ENCODE measurements around the gene FKBP2. TPM values are rescaled to one million over a fixed set of nuclear protein-coding genes. Genes with fewer than 3 reads are reported as not detected.

FKBP2 gene
- total RNA-seq, 1 donor from 2014 or later: 36.6 TPM

DNA sequence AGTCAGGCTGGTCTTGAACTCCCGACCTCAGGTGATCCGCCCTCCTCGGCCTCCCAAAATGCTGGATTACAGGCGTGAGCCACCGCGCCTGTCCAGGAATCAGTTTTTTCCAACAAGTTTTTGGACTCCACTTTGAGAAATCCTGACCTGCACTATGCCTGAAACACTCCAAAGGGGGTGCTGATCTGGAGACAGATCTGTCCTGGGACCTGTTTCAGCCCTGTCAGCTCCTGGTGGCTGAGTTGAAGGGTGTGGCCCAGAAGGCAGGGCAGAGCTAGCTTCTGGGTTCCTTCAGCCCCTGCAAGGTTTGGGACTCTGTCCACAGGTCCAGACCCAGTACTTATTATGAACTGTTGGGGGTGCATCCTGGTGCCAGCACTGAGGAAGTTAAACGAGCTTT lies 9.3 kb upstream of the FKBP2 start:
- H3K4me1 Mint-ChIP-seq (ENCODE audit: low read depth): peaks cover 29% of the 10 kb centered on the region
- H3K9me3 Mint-ChIP-seq: no peaks in the 10 kb centered on the region
- H3K4me3 Mint-ChIP-seq (ENCODE audit: low read depth): peak overlapping the region; percentile 84
- H3K27ac Mint-ChIP-seq: no peak overlapping the region
- H3K27me3 Mint-ChIP-seq (ENCODE audit: low read depth): no peaks in the 10 kb centered on the region
- H3K36me3 Mint-ChIP-seq (ENCODE audit: low read depth): peaks cover 6% of the 10 kb centered on the region
- no peak for DNase-seq (ENCODE audit: low spot score)
- intact Hi-C loops (cut with micrococcal nuclease): no loop called here

DNA sequence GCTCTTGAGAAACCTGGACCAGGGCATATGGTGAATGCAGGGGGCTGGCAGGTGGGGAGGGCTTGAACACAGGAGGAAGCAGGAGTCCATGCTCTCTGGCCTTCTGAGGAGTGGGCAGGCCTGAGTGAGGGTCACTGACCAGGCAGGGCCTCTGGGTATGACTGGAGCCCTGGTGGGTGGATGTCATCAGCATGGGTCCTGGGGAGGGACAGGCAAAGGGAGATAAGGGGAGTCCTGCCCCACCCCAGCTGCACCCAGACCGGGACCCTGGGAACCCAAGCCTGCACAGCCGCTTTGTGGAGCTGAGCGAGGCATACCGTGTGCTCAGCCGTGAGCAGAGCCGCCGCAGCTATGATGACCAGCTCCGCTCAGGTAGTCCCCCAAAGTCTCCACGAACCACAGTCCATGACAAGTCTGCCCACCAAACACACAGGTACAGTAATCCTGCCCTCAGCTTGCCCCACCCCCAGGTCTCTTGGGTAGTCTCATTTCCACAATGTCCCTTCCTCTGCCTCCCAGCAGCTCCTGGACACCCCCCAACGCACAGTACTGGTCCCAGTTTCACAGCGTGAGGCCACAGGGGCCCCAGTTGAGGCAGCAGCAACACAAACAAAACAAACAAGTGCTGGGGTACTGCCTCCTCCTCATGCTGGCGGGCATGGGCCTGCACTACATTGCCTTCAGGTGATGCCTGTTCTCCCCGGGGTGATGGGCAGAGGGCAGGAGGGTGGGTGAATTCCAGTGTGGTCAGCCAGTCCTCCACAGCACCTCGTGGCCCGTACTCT lies 8.5 kb upstream of the FKBP2 start:
- Mint-ChIP-seq H3K36me3 (ENCODE audit: low read depth) (peaks cover 13% of the 10 kb centered on the region), H3K9me3 (no peaks in the 10 kb centered on the region), H3K4me3 (ENCODE audit: low read depth) (peak overlapping the region; percentile 84), H3K4me1 (ENCODE audit: low read depth) (peaks cover 26% of the 10 kb centered on the region), H3K27ac (peak overlapping the region; percentile 36), H3K27me3 (ENCODE audit: low read depth) (no peaks in the 10 kb centered on the region)
- intact Hi-C loops (cut with micrococcal nuclease): no loop called here
- DNase-seq (ENCODE audit: low spot score): no peak

DNA sequence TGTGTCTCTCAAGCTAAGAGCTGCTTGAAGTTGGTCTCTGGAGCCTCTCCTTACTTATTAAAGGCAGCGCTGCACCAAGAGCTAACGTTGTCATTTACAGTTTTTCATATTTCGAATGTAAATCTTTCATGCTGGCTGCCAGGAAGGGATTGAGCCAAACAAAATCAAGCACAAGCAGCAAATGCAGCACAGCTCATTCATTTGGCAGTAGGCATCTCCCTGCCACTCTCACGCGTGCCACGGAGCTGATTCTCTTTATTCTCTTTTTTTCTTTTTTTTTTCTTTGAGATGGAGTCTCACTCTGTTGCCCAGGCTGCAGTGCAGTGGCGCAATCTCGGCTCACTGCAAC lies 8.0 kb upstream of the FKBP2 start:
- intact Hi-C loops (cut with micrococcal nuclease): no loop called here
- H3K27me3 Mint-ChIP-seq (ENCODE audit: low read depth): no peaks in the 10 kb centered on the region
- H3K4me1 Mint-ChIP-seq (ENCODE audit: low read depth): peaks cover 22% of the 10 kb centered on the region
- H3K27ac Mint-ChIP-seq: peak overlapping the region; percentile 36
- no peak for DNase-seq (ENCODE audit: low spot score)
- H3K9me3 Mint-ChIP-seq: no peaks in the 10 kb centered on the region
- peaks cover 18% of the 10 kb centered on the region for H3K36me3 Mint-ChIP-seq (ENCODE audit: low read depth)
- peak overlapping the region; percentile 72 for H3K4me3 Mint-ChIP-seq (ENCODE audit: low read depth)

DNA sequence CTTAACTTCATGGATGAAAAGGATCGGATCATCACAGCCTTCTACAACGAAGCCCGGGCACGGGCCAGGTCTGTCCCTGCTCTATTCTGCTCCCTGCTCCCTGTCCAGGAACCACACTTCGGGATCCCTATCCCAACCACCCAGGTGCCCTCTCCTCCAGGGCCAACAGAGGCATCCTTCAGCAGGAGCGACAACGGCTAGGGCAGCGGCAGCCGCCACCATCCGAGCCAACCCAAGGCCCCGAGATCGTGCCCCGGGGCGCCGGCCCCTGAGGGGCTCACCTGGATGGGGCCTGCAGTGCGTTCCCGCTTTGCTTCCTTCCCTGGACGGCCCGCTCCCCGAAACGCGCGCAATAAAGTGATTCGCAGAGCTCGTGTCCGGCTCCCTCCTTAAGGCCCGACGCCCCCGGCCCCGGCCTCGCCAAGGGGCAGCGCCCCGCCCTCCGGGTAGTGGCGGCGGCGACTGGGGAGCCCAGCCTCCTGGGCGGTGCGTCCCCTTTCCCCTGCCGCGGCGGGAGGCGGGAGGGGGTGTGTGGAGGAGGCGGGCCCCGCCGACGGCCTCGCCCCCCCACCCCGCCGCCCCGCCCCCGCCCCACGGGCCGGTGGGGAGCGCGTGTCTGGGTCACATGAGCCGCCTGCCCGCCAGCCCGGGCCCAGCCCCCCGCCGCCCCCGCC lies 6.8 kb upstream of the FKBP2 start, which contains the start of gene VEGFB:
TSS of gene VEGFB (plus strand) at position 672 of the 674 bp plus-strand sequence. CDS start 250 bp downstream, outside the sequence.
- peak; percentile 71 for DNase-seq (ENCODE audit: low spot score)
- Mint-ChIP-seq H3K9me3 (no peaks in the 10 kb centered on the region), H3K4me3 (ENCODE audit: low read depth) (peak within 1 kb of the TSS; percentile 85), H3K27ac (peak within 1 kb of the TSS; percentile 60), H3K36me3 (ENCODE audit: low read depth) (peaks cover 27% of the 10 kb centered on the region), H3K4me1 (ENCODE audit: low read depth) (peaks cover 20% of the 10 kb centered on the region), H3K27me3 (ENCODE audit: low read depth) (no peaks in the 10 kb centered on the region)
- intact Hi-C loops (cut with micrococcal nuclease): no loop called here

DNA sequence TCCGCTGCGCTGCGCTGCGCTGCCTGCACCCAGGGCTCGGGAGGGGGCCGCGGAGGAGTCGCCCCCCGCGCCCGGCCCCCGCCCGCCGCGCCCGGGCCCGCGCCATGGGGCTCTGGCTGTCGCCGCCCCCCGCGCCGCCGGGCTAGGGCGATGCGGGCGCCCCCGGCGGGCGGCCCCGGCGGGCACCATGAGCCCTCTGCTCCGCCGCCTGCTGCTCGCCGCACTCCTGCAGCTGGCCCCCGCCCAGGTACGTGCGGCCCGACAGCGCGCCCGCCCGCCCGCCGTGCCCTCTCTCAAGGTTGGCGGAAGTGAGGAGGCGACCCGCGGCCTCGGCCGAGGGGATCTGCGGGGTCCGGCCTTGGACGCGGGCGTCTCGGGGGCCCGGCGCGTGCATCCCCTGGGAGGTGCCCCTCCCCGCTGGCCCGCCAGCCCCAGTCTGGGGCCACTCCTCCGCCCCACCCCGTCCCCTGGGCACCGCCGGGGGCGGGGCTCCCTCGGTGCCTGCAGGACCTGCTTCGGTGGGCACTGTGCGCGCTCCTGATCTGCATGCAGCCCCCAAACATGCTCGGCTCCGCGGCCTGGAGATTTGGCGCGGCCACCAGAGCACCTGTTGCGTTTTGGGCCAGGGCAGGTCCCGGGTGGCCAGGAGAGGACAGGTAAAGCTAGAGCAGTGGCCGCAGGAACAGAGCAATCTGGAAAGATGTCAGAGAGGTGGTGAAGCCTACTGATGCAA lies 6.1 kb upstream of the FKBP2 start:
- Mint-ChIP-seq H3K27ac (peak overlapping the region; percentile 60), H3K36me3 (ENCODE audit: low read depth) (peaks cover 27% of the 10 kb centered on the region), H3K9me3 (no peaks in the 10 kb centered on the region), H3K27me3 (ENCODE audit: low read depth) (no peaks in the 10 kb centered on the region), H3K4me3 (ENCODE audit: low read depth) (peak overlapping the region; percentile 85), H3K4me1 (ENCODE audit: low read depth) (peaks cover 14% of the 10 kb centered on the region)
- intact Hi-C loops (cut with micrococcal nuclease): no loop called here
- peak; percentile 43 for DNase-seq (ENCODE audit: low spot score)

DNA sequence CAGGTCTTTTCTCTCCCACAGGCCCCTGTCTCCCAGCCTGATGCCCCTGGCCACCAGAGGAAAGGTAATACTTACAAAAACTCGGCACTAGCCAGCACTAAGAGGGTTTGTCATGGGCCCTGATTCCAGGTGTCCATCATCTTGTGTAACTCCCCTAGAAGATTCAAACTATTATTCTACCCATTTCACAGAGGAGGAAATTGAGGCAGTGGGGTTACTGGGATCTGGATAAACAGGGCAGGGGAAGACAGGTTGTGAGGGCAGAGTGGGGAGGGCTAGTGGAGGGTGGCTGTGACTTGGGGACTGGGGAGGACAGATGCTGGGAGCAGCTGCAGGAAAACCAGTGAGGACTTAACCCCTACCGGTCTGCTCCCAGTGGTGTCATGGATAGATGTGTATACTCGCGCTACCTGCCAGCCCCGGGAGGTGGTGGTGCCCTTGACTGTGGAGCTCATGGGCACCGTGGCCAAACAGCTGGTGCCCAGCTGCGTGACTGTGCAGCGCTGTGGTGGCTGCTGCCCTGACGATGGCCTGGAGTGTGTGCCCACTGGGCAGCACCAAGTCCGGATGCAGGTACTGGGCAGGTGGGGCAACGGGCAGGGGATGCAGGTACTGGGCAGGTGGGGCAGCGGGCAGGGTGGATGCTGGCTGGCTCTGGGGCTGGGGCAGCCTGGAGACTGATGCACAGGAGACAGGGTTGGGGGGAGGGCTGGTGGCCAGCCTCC lies 5.3 kb upstream of the FKBP2 start:
- DNase-seq (ENCODE audit: low spot score): no peak
- Mint-ChIP-seq H3K27me3 (ENCODE audit: low read depth) (no peaks in the 10 kb centered on the region), H3K9me3 (no peaks in the 10 kb centered on the region), H3K4me3 (ENCODE audit: low read depth) (peak overlapping the region; percentile 85), H3K36me3 (ENCODE audit: low read depth) (peaks cover 32% of the 10 kb centered on the region), H3K27ac (no peak overlapping the region), H3K4me1 (ENCODE audit: low read depth) (peaks cover 18% of the 10 kb centered on the region)
- intact Hi-C loops (cut with micrococcal nuclease): no loop called here

DNA sequence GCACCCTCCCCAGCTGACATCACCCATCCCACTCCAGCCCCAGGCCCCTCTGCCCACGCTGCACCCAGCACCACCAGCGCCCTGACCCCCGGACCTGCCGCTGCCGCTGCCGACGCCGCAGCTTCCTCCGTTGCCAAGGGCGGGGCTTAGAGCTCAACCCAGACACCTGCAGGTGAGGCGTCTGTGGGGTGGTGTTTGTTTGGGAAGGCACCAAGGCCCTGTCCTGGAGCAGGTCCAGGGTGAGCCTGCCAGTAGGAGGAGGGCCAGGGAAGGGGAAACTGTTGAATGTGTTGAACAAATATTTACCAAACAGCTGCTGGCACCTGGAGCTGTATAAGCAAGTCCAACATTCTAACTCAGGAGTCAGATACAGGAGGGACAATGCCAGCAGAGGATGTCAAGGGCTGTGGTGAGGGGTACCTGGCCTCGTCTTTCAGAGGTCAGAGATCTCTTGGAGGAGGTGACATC lies 3.4 kb upstream of the FKBP2 start:
- no peak for DNase-seq (ENCODE audit: low spot score)
- Mint-ChIP-seq H3K27ac (no peak overlapping the region), H3K4me1 (ENCODE audit: low read depth) (peaks cover 19% of the 10 kb centered on the region), H3K27me3 (ENCODE audit: low read depth) (no peaks in the 10 kb centered on the region), H3K4me3 (ENCODE audit: low read depth) (peak overlapping the region; percentile 13), H3K9me3 (no peaks in the 10 kb centered on the region), H3K36me3 (ENCODE audit: low read depth) (peaks cover 36% of the 10 kb centered on the region)
- intact Hi-C loops (cut with micrococcal nuclease): no loop called here

DNA sequence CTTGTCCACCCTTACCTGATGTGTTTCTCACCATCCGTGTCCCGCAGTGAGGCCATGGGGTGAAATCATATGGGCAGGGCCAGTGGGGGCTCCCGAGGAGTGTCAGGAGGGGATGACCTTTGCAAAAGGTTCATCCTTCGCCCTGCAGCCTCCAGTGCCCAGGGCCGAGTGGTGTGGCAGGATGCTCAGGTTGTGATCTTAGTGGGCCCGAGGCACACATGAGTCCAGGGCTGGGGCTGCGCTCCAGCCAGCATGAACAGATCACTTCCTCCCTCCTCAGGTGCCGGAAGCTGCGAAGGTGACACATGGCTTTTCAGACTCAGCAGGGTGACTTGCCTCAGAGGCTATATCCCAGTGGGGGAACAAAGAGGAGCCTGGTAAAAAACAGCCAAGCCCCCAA lies 2.8 kb upstream of the FKBP2 start:
- H3K36me3 Mint-ChIP-seq (ENCODE audit: low read depth): peaks cover 37% of the 10 kb centered on the region
- no peaks in the 10 kb centered on the region for H3K27me3 Mint-ChIP-seq (ENCODE audit: low read depth)
- H3K4me1 Mint-ChIP-seq (ENCODE audit: low read depth): peaks cover 20% of the 10 kb centered on the region
- DNase-seq (ENCODE audit: low spot score): no peak
- peak overlapping the region; percentile 42 for H3K27ac Mint-ChIP-seq
- no peak overlapping the region for H3K4me3 Mint-ChIP-seq (ENCODE audit: low read depth)
- no peaks in the 10 kb centered on the region for H3K9me3 Mint-ChIP-seq
- intact Hi-C loops (cut with micrococcal nuclease): no loop called here

DNA sequence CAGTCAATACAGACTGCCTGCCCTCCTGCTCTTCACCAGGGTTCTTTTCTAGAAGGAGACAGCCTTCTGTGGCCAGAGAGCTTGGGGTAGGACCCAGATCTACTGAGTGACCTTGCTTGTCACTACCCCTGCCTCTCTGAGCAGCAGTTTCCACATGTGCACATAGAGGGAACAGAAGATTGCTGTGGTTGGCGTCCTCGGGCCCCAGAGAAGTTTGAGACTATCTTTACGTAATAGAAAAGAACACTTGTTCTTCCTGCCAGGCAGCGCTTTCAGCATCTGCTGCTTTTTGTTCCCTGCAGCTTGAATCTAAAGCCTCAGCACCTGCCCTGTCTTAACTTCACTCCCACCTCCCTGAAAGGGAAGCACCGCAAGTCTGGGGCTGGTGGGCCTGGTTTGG lies 1.9 kb upstream of the FKBP2 start:
- intact Hi-C loops (cut with micrococcal nuclease): no loop called here
- Mint-ChIP-seq H3K9me3 (no peaks in the 10 kb centered on the region), H3K4me3 (ENCODE audit: low read depth) (no peak overlapping the region), H3K4me1 (ENCODE audit: low read depth) (peaks cover 25% of the 10 kb centered on the region), H3K27me3 (ENCODE audit: low read depth) (no peaks in the 10 kb centered on the region), H3K27ac (peak overlapping the region; percentile 35), H3K36me3 (ENCODE audit: low read depth) (peaks cover 46% of the 10 kb centered on the region)
- no peak for DNase-seq (ENCODE audit: low spot score)

DNA sequence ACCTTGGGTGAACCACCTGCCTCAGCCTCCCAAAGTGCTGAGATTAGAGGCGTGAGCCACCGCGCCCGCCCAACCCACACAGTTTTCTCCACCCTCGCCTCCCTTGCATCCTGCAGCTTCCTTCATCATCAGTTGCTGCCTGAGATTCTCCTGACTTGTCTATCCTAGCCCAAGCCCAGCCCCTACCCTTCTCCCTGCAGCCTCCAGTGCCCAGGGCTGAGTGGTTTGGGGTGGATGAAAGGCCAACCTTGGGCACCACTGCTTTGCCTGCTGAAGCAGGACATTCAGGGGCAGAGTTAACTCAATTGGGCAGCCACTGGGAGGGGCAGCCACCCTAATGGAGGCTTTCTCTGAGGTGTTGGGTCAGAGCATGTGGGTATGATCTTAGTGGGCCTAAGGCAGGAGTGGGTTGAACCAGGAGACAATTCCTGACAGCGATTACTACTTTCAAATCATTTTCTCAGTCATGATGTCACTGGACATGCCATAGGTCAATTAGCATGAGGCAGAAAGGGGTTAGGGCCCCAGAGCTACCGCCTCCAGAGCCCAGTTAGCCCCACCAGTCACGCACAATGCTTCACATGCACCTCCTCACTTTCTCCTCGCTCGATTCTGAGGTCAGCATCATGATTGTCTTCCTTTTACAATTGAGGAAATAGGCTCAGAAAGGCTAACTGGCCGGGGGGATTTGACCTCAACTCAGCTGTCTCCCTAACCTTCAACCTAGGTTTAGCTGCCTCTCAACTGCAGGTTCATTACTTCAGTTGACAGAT lies 1.0 kb upstream of the FKBP2 start:
- intact Hi-C loops (cut with micrococcal nuclease): loop anchor here (2.0 kb wide), 3 partner anchors 33 to 53 kb away; partner anchors contain the start of genes BAD, FERMT3, GPR137 and STIP1
- Mint-ChIP-seq H3K9me3 (no peaks in the 10 kb centered on the region), H3K4me3 (ENCODE audit: low read depth) (peak overlapping the region; percentile 94), H3K36me3 (ENCODE audit: low read depth) (peaks cover 50% of the 10 kb centered on the region), H3K4me1 (ENCODE audit: low read depth) (peaks cover 25% of the 10 kb centered on the region), H3K27me3 (ENCODE audit: low read depth) (no peaks in the 10 kb centered on the region), H3K27ac (peak overlapping the region; percentile 93)
- no peak for DNase-seq (ENCODE audit: low spot score)

DNA sequence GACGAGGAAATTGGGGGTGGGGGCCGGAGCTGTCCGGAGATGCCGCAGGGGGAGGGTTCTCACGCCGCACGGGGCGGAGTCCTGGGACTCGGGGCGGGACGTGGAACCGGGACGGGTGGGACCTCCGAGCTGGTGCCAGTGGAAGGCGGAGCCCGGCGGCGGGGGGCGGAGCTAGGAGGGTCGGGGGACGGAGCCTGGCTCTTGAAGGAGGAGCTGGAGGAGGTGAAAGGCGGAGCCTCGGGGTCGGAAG lies 271 bp downstream of the FKBP2 start:
- DNase-seq (ENCODE audit: low spot score): peak; percentile 100
- peaks cover 20% of the 10 kb centered on the region for H3K4me1 Mint-ChIP-seq (ENCODE audit: low read depth)
- intact Hi-C loops (cut with micrococcal nuclease): loop anchor here (1.0 to 2.0 kb wide), 7 partner anchors 15 to 76 kb away; partner anchors contain the start of genes BAD, ESRRA, FERMT3 and GPR137
- no peaks in the 10 kb centered on the region for H3K27me3 Mint-ChIP-seq (ENCODE audit: low read depth)
- peaks cover 48% of the 10 kb centered on the region for H3K36me3 Mint-ChIP-seq (ENCODE audit: low read depth)
- peak overlapping the region; percentile 94 for H3K4me3 Mint-ChIP-seq (ENCODE audit: low read depth)
- no peaks in the 10 kb centered on the region for H3K9me3 Mint-ChIP-seq
- H3K27ac Mint-ChIP-seq: peak overlapping the region; percentile 93
